DND-41 (cell line): ENCODE results near the gene NPHS2.

Experiments used
- ATAC-seq: fragments of 200-7000 bp; cut with Tn5 transposase; 3 replicates; pipeline ENCODE4 v1.9.1; 2021; ENCODE audit warnings: low read depth; ENCODE audit not compliant: insufficient read depth
- DNase-seq: peaks from one replicate; pipeline ENCODE4 v3.0.0-alpha.2; 2020
- H2AFZ ChIP-seq: 2 replicates; pipeline ENCODE4 v1.6.0; 2012; ENCODE audit warnings: low read depth, low read length
- H3K27ac ChIP-seq: 2 replicates; pipeline ENCODE4 v1.5.1; 2012; ENCODE audit warnings: low read length, inconsistent platforms
- H3K27me3 ChIP-seq: fragments of 200-600 bp; sonication (generic); 2 replicates; pipeline ENCODE4 v1.6.0; 2012; ENCODE audit warnings: low read length, mild to moderate bottlenecking, inconsistent platforms; ENCODE audit not compliant: insufficient read depth, poor library complexity
- H3K36me3 ChIP-seq: 2 replicates; pipeline ENCODE4 v1.5.1; 2012; ENCODE audit warnings: low read length, inconsistent platforms; ENCODE audit not compliant: insufficient read depth
- H3K4me1 ChIP-seq: 2 replicates; pipeline ENCODE4 v1.5.1; 2012; ENCODE audit warnings: mild to moderate bottlenecking, low read length; ENCODE audit not compliant: insufficient read depth
- H3K4me2 ChIP-seq: 2 replicates; pipeline ENCODE4 v1.6.0; 2012; ENCODE audit warnings: mild to moderate bottlenecking, moderate library complexity, low read length, inconsistent platforms; ENCODE audit not compliant: insufficient read depth
- H3K4me3 ChIP-seq, 2 experiments: fragments of 200-600 bp in 1 of 2; shearing (Covaris generic) in 1 of 2; 2 replicates each; pipeline ENCODE4 v1.5.1; 2012 to 2016; ENCODE audit warnings: inconsistent platforms in 2 of 2, low read length in 2 of 2, mild to moderate bottlenecking in 2 of 2, low read depth in 1 of 2, moderate library complexity in 1 of 2
- H3K79me2 ChIP-seq: 2 replicates; pipeline ENCODE4 v1.6.0; 2012; ENCODE audit warnings: low read length, inconsistent platforms; ENCODE audit not compliant: insufficient read depth
- H3K9ac ChIP-seq: 2 replicates; pipeline ENCODE4 v1.6.0; 2012; ENCODE audit warnings: low read depth, mild to moderate bottlenecking, inconsistent platforms, low read length, moderate library complexity
- H3K9me3 ChIP-seq: 2 replicates; pipeline ENCODE4 v1.5.1; 2012; ENCODE audit warnings: low read length, moderate library complexity, mild to moderate bottlenecking, inconsistent platforms; ENCODE audit not compliant: insufficient read depth, severe bottlenecking
- H4K20me1 ChIP-seq: 2 replicates; pipeline ENCODE4 v1.6.0; 2012; ENCODE audit warnings: low read length; ENCODE audit not compliant: insufficient read depth
- CTCF ChIP-seq: IDR thresholded peaks from 2 replicates; pipeline ENCODE4 v1.5.1; 2012; ENCODE audit warnings: borderline replicate concordance, low read length, moderate library complexity, mild to moderate bottlenecking; ENCODE audit not compliant: poor library complexity, severe bottlenecking; ENCODE audit errors: extremely low read depth
- EZH2 ChIP-seq: IDR thresholded peaks from 3 replicates; pipeline ENCODE4 v1.6.1; 2012; ENCODE audit warnings: borderline replicate concordance, low read depth, mild to moderate bottlenecking, moderate library complexity, low read length, inconsistent platforms; ENCODE audit not compliant: severe bottlenecking

Gene NPHS2

GRCh38 chr1:179591253-179591591 is 15.5 kb upstream of the NPHS2 start:
- H3K27me3 ChIP-seq = no peaks in the 10 kb centered on the region
- ATAC-seq (no peak), DNase-seq (no peak)
- no peaks in the 10 kb centered on the region for H3K36me3 ChIP-seq
- H3K4me3 ChIP-seq = no peak overlapping the region
- no peak overlapping the region for H3K4me2 ChIP-seq
- no peak overlapping the region for H3K27ac ChIP-seq
- H2AFZ ChIP-seq = no peak overlapping the region
- no peaks in the 10 kb centered on the region for H3K4me1 ChIP-seq
- no peaks in the 10 kb centered on the region for H3K79me2 ChIP-seq
- no peak overlapping the region for H3K9ac ChIP-seq
- TF ChIP-seq EZH2 (no peak), CTCF (no peak)
- H4K20me1 ChIP-seq = no peaks in the 10 kb centered on the region
- no peaks in the 10 kb centered on the region for H3K9me3 ChIP-seq

- no peak overlapping the region for H2AFZ ChIP-seq
- H3K9ac ChIP-seq = no peak overlapping the region
- H3K36me3 ChIP-seq = no peaks in the 10 kb centered on the region
- DNase-seq (no peak), ATAC-seq (no peak)
- H3K27ac ChIP-seq = no peak overlapping the region
- H3K9me3 ChIP-seq = no peaks in the 10 kb centered on the region
- H3K4me1 ChIP-seq = no peaks in the 10 kb centered on the region
- H4K20me1 ChIP-seq = no peaks in the 10 kb centered on the region
- H3K4me3 ChIP-seq = no peak overlapping the region
- no peak overlapping the region for H3K4me2 ChIP-seq
- H3K79me2 ChIP-seq = no peaks in the 10 kb centered on the region
- TF ChIP-seq EZH2 (no peak), CTCF (no peak)
- H3K27me3 ChIP-seq = no peaks in the 10 kb centered on the region
Observed at GRCh38 chr1:179590671-179591070, 14.9 kb upstream of the NPHS2 start.

- Histone ChIP-seq H3K4me2 (no peak overlapping the region), H2AFZ (no peak overlapping the region; the same call in 1 of the 2 replicates), H3K27ac (no peak overlapping the region), H3K9ac (no peak overlapping the region), H3K9me3 (no peaks in the 10 kb centered on the region), H3K79me2 (no peaks in the 10 kb centered on the region), H4K20me1 (no peaks in the 10 kb centered on the region), H3K4me1 (no peaks in the 10 kb centered on the region), H3K4me3 (no peak overlapping the region), H3K27me3 (no peaks in the 10 kb centered on the region), H3K36me3 (no peaks in the 10 kb centered on the region)
- no peak for ATAC-seq
- DNase-seq = no peak
- no peak for TF ChIP-seq EZH2
- TF ChIP-seq CTCF = no peak
Observed at GRCh38 chr1:179589509-179589908, 13.8 kb upstream of the NPHS2 start.

GRCh38 chr1:179588425-179589024 is 12.8 kb upstream of the NPHS2 start:
- no peaks in the 10 kb centered on the region for H3K9me3 ChIP-seq
- no peak overlapping the region for H2AFZ ChIP-seq
- no peak overlapping the region for H3K9ac ChIP-seq
- no peak overlapping the region for H3K4me2 ChIP-seq
- no peaks in the 10 kb centered on the region for H4K20me1 ChIP-seq
- H3K27ac ChIP-seq = no peak overlapping the region
- ATAC-seq (no peak), DNase-seq (no peak)
- TF ChIP-seq CTCF = no peak
- TF ChIP-seq EZH2 = no peak
- H3K4me1 ChIP-seq = no peaks in the 10 kb centered on the region
- H3K27me3 ChIP-seq = no peaks in the 10 kb centered on the region
- no peaks in the 10 kb centered on the region for H3K36me3 ChIP-seq
- no peaks in the 10 kb centered on the region for H3K79me2 ChIP-seq
- H3K4me3 ChIP-seq = no peak overlapping the region
